ENCODE data around the gene RASL12.
"Not testable (repeated sequence)": the region's sequence is repeated elsewhere in the genome, so short reads cannot be mapped to it uniquely, and the experiment has no call there.

Gene RASL12

DNA sequence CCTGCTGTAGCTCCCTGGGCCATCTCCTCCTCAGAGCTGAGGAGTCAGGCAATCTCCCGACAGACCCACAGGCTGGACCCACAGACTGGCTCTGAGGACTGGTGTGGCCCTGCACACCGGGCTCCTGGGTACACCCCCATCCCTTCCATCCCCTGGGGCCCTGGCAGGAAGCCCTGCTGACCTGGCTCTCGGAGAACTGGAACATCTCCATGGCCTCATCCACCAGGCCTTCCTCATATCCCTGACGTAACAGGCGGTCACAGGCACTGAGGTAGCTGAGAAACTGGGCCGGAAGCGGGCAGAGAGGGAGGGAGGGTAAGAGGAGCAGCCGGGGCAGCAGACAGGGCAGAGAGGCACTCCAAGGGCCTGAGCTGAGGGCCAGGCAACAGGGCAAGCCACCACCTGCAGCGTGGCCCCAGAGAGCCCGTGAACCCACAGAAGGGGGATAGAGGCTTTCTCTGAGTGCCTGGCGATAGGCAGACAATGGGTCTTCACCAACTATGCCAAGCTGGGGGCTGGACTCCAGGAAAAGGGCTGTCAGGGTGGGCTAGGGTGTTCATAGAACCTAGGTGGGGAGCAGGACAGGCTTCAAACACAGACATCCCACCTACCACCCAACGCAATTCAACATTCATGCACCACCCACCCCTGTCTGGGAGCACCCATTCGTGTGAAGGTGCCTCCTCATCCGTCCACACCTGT is 26.7 kb upstream of the RASL12 start:
- Histone ChIP-seq H3K4me3 (ENCODE audit: insufficient read depth in 1 of 2, low read depth in 1 of 2, low read length in 2 of 2) (no peak overlapping the region), H3K36me3 (ENCODE audit: control insufficient read depth in 1 of 2, insufficient read depth in 2 of 2, low read depth in 1 of 2, low read length in 2 of 2) (peaks cover 32 to 40% of the 10 kb centered on the region in 2 experiments), H3K4ac (ENCODE audit: low read depth in 1 of 2, low read length in 2 of 2) (no peak overlapping the region), H3K4me2 (ENCODE audit: low read length, poor library complexity, severe bottlenecking) (no peak overlapping the region), H4K8ac (ENCODE audit: low read length) (no peak overlapping the region), H2AFZ (ENCODE audit: low read depth, low read length) (no peak overlapping the region), H3K27me3 (ENCODE audit: control insufficient read depth in 1 of 2, insufficient read depth in 1 of 2, low read length in 2 of 2) (no peaks in the 10 kb centered on the region), H2BK12ac (ENCODE audit: low read length in 2 of 2) (no peak overlapping the region), H2BK5ac (ENCODE audit: low read depth, low read length, poor library complexity, severe bottlenecking) (no peak overlapping the region), H2BK120ac (ENCODE audit: low read depth, low read length) (no peak overlapping the region), H2BK15ac (ENCODE audit: low read depth, poor library complexity, severe bottlenecking) (no peak overlapping the region), H3K4me1 (ENCODE audit: control insufficient read depth, insufficient read depth, low read depth, low read length) (peaks cover 22% of the 10 kb centered on the region), H3K18ac (ENCODE audit: low read depth in 1 of 2, low read length in 2 of 2) (no peak overlapping the region), H3K27ac (ENCODE audit: low read length, poor library complexity, severe bottlenecking) (no peak overlapping the region), H4K91ac (ENCODE audit: low read length) (no peak overlapping the region), H3K23ac (ENCODE audit: low read length in 2 of 2) (peak overlapping the region in 1 of 2 experiments; percentile 40), H3K9ac (ENCODE audit: low read length) (no peak overlapping the region), H3K14ac (ENCODE audit: low read length in 2 of 2) (peak overlapping the region in 1 of 2 experiments; percentile 11), H3K79me1 (replicated peaks; ENCODE audit: low read length, poor library complexity, severe bottlenecking) (no peaks in the 10 kb centered on the region), H3K9me3 (ENCODE audit: control insufficient read depth, low read length) (no peaks in the 10 kb centered on the region), H2AK5ac (ENCODE audit: low read length, severe bottlenecking) (no peak overlapping the region)
- DNase-seq: no peak
- 94% methylated on average over 11 of the region's 14 CpGs for WGBS

DNA sequence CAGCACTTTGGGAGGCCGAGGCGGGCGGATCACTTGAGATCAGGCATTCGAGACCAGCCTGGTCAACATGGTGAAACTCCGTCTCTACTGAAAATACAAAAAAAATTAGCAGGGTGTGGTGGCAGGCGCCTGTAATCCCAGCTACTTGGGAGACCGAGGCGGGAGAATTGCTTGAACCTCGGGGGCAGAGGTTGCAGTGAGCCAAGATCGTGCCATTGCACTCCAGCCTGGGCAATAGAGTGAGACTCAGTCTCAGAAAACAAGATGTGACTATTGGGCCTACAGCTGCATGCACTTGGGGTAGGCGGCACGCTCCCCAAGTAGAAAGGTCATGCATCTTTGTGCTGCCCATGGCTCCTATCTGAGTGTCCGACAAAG is 26.0 kb upstream of the RASL12 start:
- H3K79me1 ChIP-seq (replicated peaks; ENCODE audit: low read length, poor library complexity, severe bottlenecking); H3K27ac ChIP-seq (ENCODE audit: low read length, poor library complexity, severe bottlenecking); H2AK5ac ChIP-seq (ENCODE audit: low read length, severe bottlenecking); H2BK120ac ChIP-seq (ENCODE audit: low read depth, low read length); H2BK12ac ChIP-seq (ENCODE audit: low read length in 2 of 2); H4K8ac ChIP-seq (ENCODE audit: low read length); H3K14ac ChIP-seq (ENCODE audit: low read length in 2 of 2); H2BK5ac ChIP-seq (ENCODE audit: low read depth, low read length, poor library complexity, severe bottlenecking); H3K27me3 ChIP-seq (ENCODE audit: control insufficient read depth in 1 of 2, insufficient read depth in 1 of 2, low read length in 2 of 2); H3K4ac ChIP-seq (ENCODE audit: low read depth in 1 of 2, low read length in 2 of 2); H3K4me3 ChIP-seq (ENCODE audit: insufficient read depth in 1 of 2, low read depth in 1 of 2, low read length in 2 of 2); H2BK15ac ChIP-seq (ENCODE audit: low read depth, poor library complexity, severe bottlenecking); DNase-seq; H3K18ac ChIP-seq (ENCODE audit: low read depth in 1 of 2, low read length in 2 of 2); H3K9ac ChIP-seq (ENCODE audit: low read length); H2AFZ ChIP-seq (ENCODE audit: low read depth, low read length); H3K4me2 ChIP-seq (ENCODE audit: low read length, poor library complexity, severe bottlenecking); H4K91ac ChIP-seq (ENCODE audit: low read length); H3K9me3 ChIP-seq (ENCODE audit: control insufficient read depth, low read length); H3K23ac ChIP-seq (ENCODE audit: low read length in 2 of 2): not testable (repeated sequence)
- peaks cover 25 to 33% of the 10 kb centered on the region in 2 experiments for H3K36me3 ChIP-seq (ENCODE audit: control insufficient read depth in 1 of 2, insufficient read depth in 2 of 2, low read depth in 1 of 2, low read length in 2 of 2)
- H3K4me1 ChIP-seq (ENCODE audit: control insufficient read depth, insufficient read depth, low read depth, low read length): peaks cover 22% of the 10 kb centered on the region
- WGBS: 98% methylated on average over 13 of the region's 13 CpGs

DNA sequence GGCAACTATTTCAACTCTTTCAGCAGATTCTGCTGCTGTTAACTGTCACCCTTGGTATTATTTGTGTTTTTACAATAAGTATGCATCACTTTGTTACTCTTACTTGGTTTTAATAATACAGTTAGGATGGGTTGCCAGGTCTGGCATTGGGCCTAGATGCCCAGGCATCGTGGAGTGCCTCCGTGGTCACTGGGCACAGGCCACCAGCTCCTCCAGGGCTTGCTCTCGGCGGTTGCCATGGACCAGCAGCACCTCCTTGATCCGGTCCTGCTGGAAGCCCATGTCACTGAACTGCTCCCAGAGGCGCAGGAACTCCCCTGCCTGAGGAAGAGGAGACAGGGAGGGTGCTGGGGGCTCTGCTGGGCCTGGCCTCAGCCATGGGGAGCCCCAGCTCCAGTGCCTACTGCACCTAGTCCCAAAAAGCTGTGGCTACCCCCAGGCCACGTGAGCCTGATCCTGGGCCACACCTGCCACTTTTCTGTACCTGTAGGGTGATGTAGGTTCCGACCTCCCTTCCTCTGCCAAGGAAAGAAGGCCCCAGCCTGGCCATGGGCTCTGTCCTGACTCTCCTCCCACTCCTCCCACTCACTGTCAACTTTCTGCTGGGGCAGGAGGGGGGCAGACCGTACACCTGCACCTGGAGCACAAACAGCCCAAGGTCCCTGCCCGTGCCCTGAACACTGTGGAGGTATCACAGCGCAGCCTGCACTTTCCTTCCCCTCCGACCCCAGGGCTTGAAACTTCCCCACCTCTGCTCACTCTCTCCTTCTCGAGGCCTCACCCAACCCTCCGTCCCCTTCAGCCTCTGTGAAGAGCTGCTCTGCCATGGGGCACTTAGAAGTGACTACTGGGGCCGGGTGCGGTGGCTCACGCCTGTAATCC is 25.4 kb upstream of the RASL12 start:
- H3K4me1 ChIP-seq (ENCODE audit: control insufficient read depth, insufficient read depth, low read depth, low read length): peaks cover 26% of the 10 kb centered on the region
- no peak for DNase-seq
- H2BK5ac ChIP-seq (ENCODE audit: low read depth, low read length, poor library complexity, severe bottlenecking): no peak overlapping the region
- H3K23ac ChIP-seq (ENCODE audit: low read length in 2 of 2): no peak overlapping the region
- no peak overlapping the region for H2BK120ac ChIP-seq (ENCODE audit: low read depth, low read length)
- no peak overlapping the region for H4K8ac ChIP-seq (ENCODE audit: low read length)
- H3K4me2 ChIP-seq (ENCODE audit: low read length, poor library complexity, severe bottlenecking): no peak overlapping the region
- no peak overlapping the region for H2BK15ac ChIP-seq (ENCODE audit: low read depth, poor library complexity, severe bottlenecking)
- no peak overlapping the region for H2BK12ac ChIP-seq (ENCODE audit: low read length in 2 of 2)
- H2AK5ac ChIP-seq (ENCODE audit: low read length, severe bottlenecking): no peak overlapping the region
- no peaks in the 10 kb centered on the region for H3K79me1 ChIP-seq (replicated peaks; ENCODE audit: low read length, poor library complexity, severe bottlenecking)
- peak overlapping the region; percentile 59 for H4K91ac ChIP-seq (ENCODE audit: low read length)
- H3K9me3 ChIP-seq (ENCODE audit: control insufficient read depth, low read length): no peaks in the 10 kb centered on the region
- no peak overlapping the region for H3K14ac ChIP-seq (ENCODE audit: low read length in 2 of 2)
- H2AFZ ChIP-seq (ENCODE audit: low read depth, low read length): no peak overlapping the region
- H3K27me3 ChIP-seq (ENCODE audit: control insufficient read depth in 1 of 2, insufficient read depth in 1 of 2, low read length in 2 of 2): peaks cover 3 to 7% of the 10 kb centered on the region in 2 experiments
- H3K18ac ChIP-seq (ENCODE audit: low read depth in 1 of 2, low read length in 2 of 2): no peak overlapping the region
- no peak overlapping the region for H3K9ac ChIP-seq (ENCODE audit: low read length)
- no peak overlapping the region for H3K4ac ChIP-seq (ENCODE audit: low read depth in 1 of 2, low read length in 2 of 2)
- H3K4me3 ChIP-seq (ENCODE audit: insufficient read depth in 1 of 2, low read depth in 1 of 2, low read length in 2 of 2): no peak overlapping the region
- 92% methylated on average over 17 of the region's 17 CpGs for whole genome bisulfite sequencing
- H3K27ac ChIP-seq (ENCODE audit: low read length, poor library complexity, severe bottlenecking): no peak overlapping the region
- peaks cover 19 to 28% of the 10 kb centered on the region in 2 experiments for H3K36me3 ChIP-seq (ENCODE audit: control insufficient read depth in 1 of 2, insufficient read depth in 2 of 2, low read depth in 1 of 2, low read length in 2 of 2)
